ENCODE results near the gene FBLN1. TPM values are rescaled to one million over a fixed set of nuclear protein-coding genes. Genes with fewer than 3 reads are reported as not detected.

FBLN1 gene
- total and polyA plus RNA-seq, 2 of the 13 experiments (the other 11 are each of a cell fraction or from before 2014, with no cell fraction given) = 37.3 to 103 TPM

GRCh38 chr22:45503816-45504372 is 1.2 kb downstream of the FBLN1 start (continued):
- TF ChIP-seq PCBP1 (IDR thresholded peaks at IDR 0.05; ENCODE audit: borderline replicate concordance, low read depth, low read length) (0 out of 2 replicates have a peak, but pooled peaks have one; percentile 10), PHF21A (CRISPR knock-in tag; IDR thresholded peaks at IDR 0.05) (peak; percentile 33; the same call in 1 of the 2 replicates), ARID3A (IDR thresholded peaks at IDR 0.05; ENCODE audit: low read depth, low read length) (no peak), ARNT2 (CRISPR knock-in tag; IDR thresholded peaks at IDR 0.05; ENCODE audit: low read depth) (no peak), ZEB1 (IDR thresholded peaks at IDR 0.05; ENCODE audit: insufficient replicate concordance, low read depth) (no peak), KAT7 (CRISPR knock-in tag; IDR thresholded peaks at IDR 0.05; ENCODE audit: borderline replicate concordance) (no peak), ZNF784 (CRISPR knock-in tag; IDR thresholded peaks at IDR 0.05; ENCODE audit: borderline replicate concordance) (no peak), ZNF383 (CRISPR knock-in tag; IDR thresholded peaks at IDR 0.05; ENCODE audit: borderline replicate concordance) (no peak), EED (CRISPR knock-in tag; IDR thresholded peaks at IDR 0.05) (no peak), ZNF280B (CRISPR knock-in tag; IDR thresholded peaks at IDR 0.05; ENCODE audit: borderline replicate concordance) (0 out of 2 replicates have a peak, but pooled peaks have one; percentile 5), SP4 (CRISPR knock-in tag; IDR thresholded peaks at IDR 0.05) (no peak), SKIL (CRISPR knock-in tag; IDR thresholded peaks at IDR 0.05; ENCODE audit: borderline replicate concordance) (no peak), ZKSCAN8 (CRISPR knock-in tag; IDR thresholded peaks at IDR 0.05; ENCODE audit: borderline replicate concordance) (no peak), ZFP41 (CRISPR knock-in tag; IDR thresholded peaks at IDR 0.05; ENCODE audit: borderline replicate concordance) (no peak), ZNF264 (CRISPR knock-in tag; IDR thresholded peaks at IDR 0.05) (no peak), ZFY (CRISPR knock-in tag; IDR thresholded peaks at IDR 0.05) (peak; percentile 37; the same call in 1 of the 2 replicates), NFE2 (CRISPR knock-in tag; IDR thresholded peaks at IDR 0.05) (no peak), ZNF713 (CRISPR knock-in tag; IDR thresholded peaks at IDR 0.05) (no peak)

Data from HepG2 (cell line).